Spleen (tissue), 7 donors: Measurements from ENCODE around the gene NBEA.

ENCODE experiments used
- CTCF ChIP-seq, 11 experiments: fragments of 200-600 bp in 7 of 11; fragments of 450-650 bp in 4 of 11; sonication (generic) in 4 of 11; IDR thresholded peaks in 8 of 11; conservative IDR thresholded peaks in 3 of 11; 1 replicate in 7 of 11; 2 replicates in 4 of 11; pipeline versions ENCODE4 v1.4.0 to v1.8.0; 2016 to 2021; ENCODE audit warnings: antibody characterized with exemption in 11 of 11, inconsistent platforms in 4 of 11, mild to moderate bottlenecking in 1 of 11
- POLR2A ChIP-seq, 3 donors: fragments of 450-650 bp; IDR thresholded peaks; one replicate each; pipeline ENCODE4 v1.5.1; 2017; ENCODE audit warnings: antibody characterized with exemption in 3 of 3, mild to moderate bottlenecking in 1 of 3
- POLR2AphosphoS5 ChIP-seq, 3 donors: sonication (generic); formaldehyde crosslinking; IDR thresholded peaks; one replicate each; pipeline ENCODE4 v1.5.1; 2017; ENCODE audit warnings: antibody characterized with exemption in 3 of 3
- donor health status: DM: no; HTN: no; CAD: no; lungs with moderate emphysema.
- donor health status: DM: no; HTN: no; CAD: no.
- donor health status: DM: no; HTN: no; CAD: no.

DNA sequence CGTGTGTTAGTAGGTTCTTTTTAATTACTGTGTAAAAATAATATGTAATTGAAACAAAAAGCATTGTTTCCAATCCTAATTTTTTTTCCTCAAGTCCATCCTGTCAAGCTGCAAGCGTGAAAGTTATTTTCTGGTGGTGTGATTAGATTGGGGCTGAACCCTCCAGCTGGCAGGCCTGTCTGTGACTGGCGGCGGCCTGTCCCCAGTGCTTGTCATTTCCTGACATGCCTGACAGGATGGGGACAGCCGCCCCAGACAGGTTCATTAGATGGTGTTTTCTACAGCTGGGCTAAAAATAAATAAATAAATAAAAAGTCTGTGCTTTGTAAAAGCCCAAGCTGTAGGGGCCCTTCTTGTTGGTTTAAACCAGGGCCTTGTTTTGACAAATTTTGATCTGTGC is 588.1 kb downstream of the NBEA start:
- TF ChIP-seq CTCF (IDR thresholded peaks at IDR 0.05 in 8 of 11, conservative IDR thresholded peaks at IDR 0.05 in 3 of 11) (no peak), POLR2AphosphoS5 (IDR thresholded peaks at IDR 0.05) (no peak), POLR2A (IDR thresholded peaks at IDR 0.05) (no peak)
